ENCODE results near the gene RP9. TPM values are rescaled to one million over a fixed set of nuclear protein-coding genes. Genes with fewer than 3 reads are reported as not detected.

Gene RP9
- total and polyA plus RNA-seq, 9 of the 15 experiments (the other 6 are each of a cell fraction or from before 2014, with no cell fraction given) = 10.7 to 44.8 (median 33.4) TPM

- TF ChIP-seq ZNF212 (CRISPR knock-in tag; IDR thresholded peaks at IDR 0.05) = no peak
- 0 out of 2 replicates have a peak, but pooled peaks have one; percentile 22 for TF ChIP-seq NCOA6 (IDR thresholded peaks at IDR 0.05)
- TF ChIP-seq ARID1B (IDR thresholded peaks at IDR 0.05) = no peak
- TF ChIP-seq BHLHE40 (IDR thresholded peaks at IDR 0.05; ENCODE audit: low read length) = no peak
- 0 out of 2 replicates have a peak, but pooled peaks have one; percentile 22 for TF ChIP-seq ETV5 (CRISPR knock-in tag; IDR thresholded peaks at IDR 0.05; ENCODE audit: low read depth)
- TF ChIP-seq, protein P1, sequence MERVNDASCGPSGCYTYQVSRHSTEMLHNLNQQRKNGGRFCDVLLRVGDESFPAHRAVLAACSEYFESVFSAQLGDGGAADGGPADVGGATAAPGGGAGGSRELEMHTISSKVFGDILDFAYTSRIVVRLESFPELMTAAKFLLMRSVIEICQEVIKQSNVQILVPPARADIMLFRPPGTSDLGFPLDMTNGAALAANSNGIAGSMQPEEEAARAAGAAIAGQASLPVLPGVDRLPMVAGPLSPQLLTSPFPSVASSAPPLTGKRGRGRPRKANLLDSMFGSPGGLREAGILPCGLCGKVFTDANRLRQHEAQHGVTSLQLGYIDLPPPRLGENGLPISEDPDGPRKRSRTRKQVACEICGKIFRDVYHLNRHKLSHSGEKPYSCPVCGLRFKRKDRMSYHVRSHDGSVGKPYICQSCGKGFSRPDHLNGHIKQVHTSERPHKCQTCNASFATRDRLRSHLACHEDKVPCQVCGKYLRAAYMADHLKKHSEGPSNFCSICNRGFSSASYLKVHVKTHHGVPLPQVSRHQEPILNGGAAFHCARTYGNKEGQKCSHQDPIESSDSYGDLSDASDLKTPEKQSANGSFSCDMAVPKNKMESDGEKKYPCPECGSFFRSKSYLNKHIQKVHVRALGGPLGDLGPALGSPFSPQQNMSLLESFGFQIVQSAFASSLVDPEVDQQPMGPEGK (CRISPR knock-in tag; IDR thresholded peaks at IDR 0.05; ENCODE audit: borderline replicate concordance) = no peak
- TF ChIP-seq ZNF282 (CRISPR knock-in tag; IDR thresholded peaks at IDR 0.05) = peak; percentile 80; the same call in 1 of the 2 replicates
- no peak; the same call in 1 of the 2 replicates for TF ChIP-seq LCOR (CRISPR knock-in tag; IDR thresholded peaks at IDR 0.05)
- TF ChIP-seq ZNF3 (CRISPR knock-in tag; IDR thresholded peaks at IDR 0.05) = no peak
- no peak for TF ChIP-seq BCOR (IDR thresholded peaks at IDR 0.05)
- TF ChIP-seq ZNF324 (CRISPR knock-in tag; IDR thresholded peaks at IDR 0.05) = no peak
- TF ChIP-seq SREBF1 (IDR thresholded peaks at IDR 0.05; ENCODE audit: borderline replicate concordance, low read depth, low read length) = no peak
- TF ChIP-seq ZC3H8 (IDR thresholded peaks at IDR 0.05) = no peak
- TF ChIP-seq HEY1 (CRISPR knock-in tag; IDR thresholded peaks at IDR 0.05; ENCODE audit: borderline replicate concordance) = no peak
- peak; percentile 88; the same call in 1 of the 2 replicates for TF ChIP-seq ZBTB7A (IDR thresholded peaks at IDR 0.05; ENCODE audit: borderline replicate concordance, control insufficient read depth, low read depth, low read length)
- TF ChIP-seq, protein P2, sequence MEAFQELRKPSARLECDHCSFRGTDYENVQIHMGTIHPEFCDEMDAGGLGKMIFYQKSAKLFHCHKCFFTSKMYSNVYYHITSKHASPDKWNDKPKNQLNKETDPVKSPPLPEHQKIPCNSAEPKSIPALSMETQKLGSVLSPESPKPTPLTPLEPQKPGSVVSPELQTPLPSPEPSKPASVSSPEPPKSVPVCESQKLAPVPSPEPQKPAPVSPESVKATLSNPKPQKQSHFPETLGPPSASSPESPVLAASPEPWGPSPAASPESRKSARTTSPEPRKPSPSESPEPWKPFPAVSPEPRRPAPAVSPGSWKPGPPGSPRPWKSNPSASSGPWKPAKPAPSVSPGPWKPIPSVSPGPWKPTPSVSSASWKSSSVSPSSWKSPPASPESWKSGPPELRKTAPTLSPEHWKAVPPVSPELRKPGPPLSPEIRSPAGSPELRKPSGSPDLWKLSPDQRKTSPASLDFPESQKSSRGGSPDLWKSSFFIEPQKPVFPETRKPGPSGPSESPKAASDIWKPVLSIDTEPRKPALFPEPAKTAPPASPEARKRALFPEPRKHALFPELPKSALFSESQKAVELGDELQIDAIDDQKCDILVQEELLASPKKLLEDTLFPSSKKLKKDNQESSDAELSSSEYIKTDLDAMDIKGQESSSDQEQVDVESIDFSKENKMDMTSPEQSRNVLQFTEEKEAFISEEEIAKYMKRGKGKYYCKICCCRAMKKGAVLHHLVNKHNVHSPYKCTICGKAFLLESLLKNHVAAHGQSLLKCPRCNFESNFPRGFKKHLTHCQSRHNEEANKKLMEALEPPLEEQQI (IDR thresholded peaks at IDR 0.05) = no peak
- TF ChIP-seq PHF20 (IDR thresholded peaks at IDR 0.05; ENCODE audit: partially characterized antibody) = peak; percentile 8
- TF ChIP-seq MXD1 (CRISPR knock-in tag; IDR thresholded peaks at IDR 0.05; ENCODE audit: borderline replicate concordance, poor library complexity, severe bottlenecking) = no peak
- no peak for TF ChIP-seq EZH2 (IDR thresholded peaks at IDR 0.05; ENCODE audit: borderline replicate concordance, low read depth, low read length)
- no peak for TF ChIP-seq HDAC2 (IDR thresholded peaks at IDR 0.05)
- TF ChIP-seq, protein P3, sequence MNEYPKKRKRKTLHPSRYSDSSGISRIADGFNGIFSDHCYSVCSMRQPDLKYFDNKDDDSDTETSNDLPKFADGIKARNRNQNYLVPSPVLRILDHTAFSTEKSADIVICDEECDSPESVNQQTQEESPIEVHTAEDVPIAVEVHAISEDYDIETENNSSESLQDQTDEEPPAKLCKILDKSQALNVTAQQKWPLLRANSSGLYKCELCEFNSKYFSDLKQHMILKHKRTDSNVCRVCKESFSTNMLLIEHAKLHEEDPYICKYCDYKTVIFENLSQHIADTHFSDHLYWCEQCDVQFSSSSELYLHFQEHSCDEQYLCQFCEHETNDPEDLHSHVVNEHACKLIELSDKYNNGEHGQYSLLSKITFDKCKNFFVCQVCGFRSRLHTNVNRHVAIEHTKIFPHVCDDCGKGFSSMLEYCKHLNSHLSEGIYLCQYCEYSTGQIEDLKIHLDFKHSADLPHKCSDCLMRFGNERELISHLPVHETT (CRISPR knock-in tag; conservative IDR thresholded peaks at IDR 0.05 in 1 of 2, IDR thresholded peaks at IDR 0.05 in 1 of 2) = peak in 1 of 2 experiments; percentile 97; a peak in 2 of 4 replicates
- TF ChIP-seq SOX6 (IDR thresholded peaks at IDR 0.05) = no peak
- no peak for TF ChIP-seq ZNF253 (CRISPR knock-in tag; conservative IDR thresholded peaks at IDR 0.05)
Observed at GRCh38 chr7:33109005-33109757, at the start of gene RP9 (continued).
